ENCODE measurements around the gene SCAMP4.

GRCh38 chr19:1871140-1871597, 34.0 kb upstream of the SCAMP4 start:
- TF ChIP-seq CTCF (IDR thresholded peaks at IDR 0.05; ENCODE audit: low read depth, low read length), result no peak
- TF ChIP-seq EZH2phosphoT487 (IDR thresholded peaks at IDR 0.05; ENCODE audit: low read depth), result no peak

Data from OCI-LY3 (cell line).